ENCODE data around the gene XXYLT1.
A peak's percentile ranks its signal among the peaks of the same experiment; 100 is the strongest.

XXYLT1 gene

DNA sequence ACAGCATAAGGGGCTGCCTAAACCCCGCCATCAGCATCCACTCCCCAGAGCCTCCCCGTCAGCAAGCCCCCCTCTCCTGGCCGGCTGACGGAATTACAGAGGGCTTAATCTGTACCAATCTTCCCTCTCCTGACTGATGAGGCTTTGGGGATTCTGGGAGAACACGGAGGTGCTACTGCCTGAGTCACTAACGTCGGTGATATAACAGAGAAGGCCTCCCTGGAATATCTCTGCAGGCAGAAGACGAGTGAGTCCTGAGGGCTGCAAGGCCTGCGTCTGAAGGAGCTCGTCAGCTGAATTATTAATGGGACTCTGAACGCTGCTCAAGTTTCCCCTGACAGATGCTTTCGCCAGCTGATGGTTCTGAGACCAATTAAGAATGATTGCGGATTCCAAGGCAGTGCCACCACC is 147.7 kb downstream of the XXYLT1 start:
- DNase-seq (ENCODE audit: extremely low read depth, low read depth), result no peak
- H3K4me3 ChIP-seq (replicated peaks; ENCODE audit: low read depth, low read length), result no peak overlapping the region
- TF ChIP-seq, protein P1, sequence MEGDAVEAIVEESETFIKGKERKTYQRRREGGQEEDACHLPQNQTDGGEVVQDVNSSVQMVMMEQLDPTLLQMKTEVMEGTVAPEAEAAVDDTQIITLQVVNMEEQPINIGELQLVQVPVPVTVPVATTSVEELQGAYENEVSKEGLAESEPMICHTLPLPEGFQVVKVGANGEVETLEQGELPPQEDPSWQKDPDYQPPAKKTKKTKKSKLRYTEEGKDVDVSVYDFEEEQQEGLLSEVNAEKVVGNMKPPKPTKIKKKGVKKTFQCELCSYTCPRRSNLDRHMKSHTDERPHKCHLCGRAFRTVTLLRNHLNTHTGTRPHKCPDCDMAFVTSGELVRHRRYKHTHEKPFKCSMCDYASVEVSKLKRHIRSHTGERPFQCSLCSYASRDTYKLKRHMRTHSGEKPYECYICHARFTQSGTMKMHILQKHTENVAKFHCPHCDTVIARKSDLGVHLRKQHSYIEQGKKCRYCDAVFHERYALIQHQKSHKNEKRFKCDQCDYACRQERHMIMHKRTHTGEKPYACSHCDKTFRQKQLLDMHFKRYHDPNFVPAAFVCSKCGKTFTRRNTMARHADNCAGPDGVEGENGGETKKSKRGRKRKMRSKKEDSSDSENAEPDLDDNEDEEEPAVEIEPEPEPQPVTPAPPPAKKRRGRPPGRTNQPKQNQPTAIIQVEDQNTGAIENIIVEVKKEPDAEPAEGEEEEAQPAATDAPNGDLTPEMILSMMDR (IDR thresholded peaks at IDR 0.05; ENCODE audit: low read depth, low read length, missing control alignments), result peak; percentile 23

DNA sequence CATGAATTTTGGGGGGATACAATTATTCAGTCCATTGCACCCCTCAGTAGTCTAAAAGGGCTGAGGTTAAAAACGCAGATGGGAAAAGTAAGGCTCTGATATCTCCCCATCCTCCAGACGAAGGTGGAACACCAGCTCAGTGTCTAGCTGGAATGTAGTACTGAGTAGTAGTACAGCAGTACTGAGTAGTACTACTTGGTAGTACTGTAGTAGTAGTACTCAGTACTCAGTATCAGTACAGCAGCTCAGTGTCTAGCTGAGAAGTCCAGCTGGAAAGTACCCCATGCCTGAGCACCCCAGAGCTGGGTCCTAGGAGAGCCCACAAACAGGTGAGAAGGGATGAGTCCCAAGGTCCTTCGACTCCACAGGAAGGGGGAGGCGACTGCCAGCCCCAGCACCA is 148.7 kb downstream of the XXYLT1 start:
- DNase-seq (ENCODE audit: extremely low read depth, low read depth), result no peak
- H3K4me3 ChIP-seq (replicated peaks; ENCODE audit: low read depth, low read length), result no peak overlapping the region
- TF ChIP-seq, protein P1 (IDR thresholded peaks at IDR 0.05; ENCODE audit: low read depth, low read length, missing control alignments), result no peak

DNA sequence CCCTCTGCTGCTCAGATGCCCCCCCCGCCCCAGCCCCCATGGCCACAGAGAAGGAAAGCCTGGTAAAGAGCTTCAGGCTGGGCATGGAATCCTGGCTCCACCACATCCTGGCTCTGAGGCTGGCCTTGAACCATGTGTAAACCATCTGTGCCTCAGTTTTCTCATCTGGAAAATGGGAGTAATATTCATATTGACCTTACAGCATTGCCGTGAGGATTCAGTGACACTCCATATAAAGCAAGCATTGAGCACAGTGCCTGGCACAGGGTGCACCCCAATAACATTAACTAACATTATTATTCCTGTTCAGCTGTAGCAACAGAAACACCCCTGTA is 150.7 kb downstream of the XXYLT1 start:
- TF ChIP-seq, protein P1 (IDR thresholded peaks at IDR 0.05; ENCODE audit: low read depth, low read length, missing control alignments), result no peak
- no peak overlapping the region for H3K4me3 ChIP-seq (replicated peaks; ENCODE audit: low read depth, low read length)
- DNase-seq (ENCODE audit: extremely low read depth, low read depth), result no peak

DNA sequence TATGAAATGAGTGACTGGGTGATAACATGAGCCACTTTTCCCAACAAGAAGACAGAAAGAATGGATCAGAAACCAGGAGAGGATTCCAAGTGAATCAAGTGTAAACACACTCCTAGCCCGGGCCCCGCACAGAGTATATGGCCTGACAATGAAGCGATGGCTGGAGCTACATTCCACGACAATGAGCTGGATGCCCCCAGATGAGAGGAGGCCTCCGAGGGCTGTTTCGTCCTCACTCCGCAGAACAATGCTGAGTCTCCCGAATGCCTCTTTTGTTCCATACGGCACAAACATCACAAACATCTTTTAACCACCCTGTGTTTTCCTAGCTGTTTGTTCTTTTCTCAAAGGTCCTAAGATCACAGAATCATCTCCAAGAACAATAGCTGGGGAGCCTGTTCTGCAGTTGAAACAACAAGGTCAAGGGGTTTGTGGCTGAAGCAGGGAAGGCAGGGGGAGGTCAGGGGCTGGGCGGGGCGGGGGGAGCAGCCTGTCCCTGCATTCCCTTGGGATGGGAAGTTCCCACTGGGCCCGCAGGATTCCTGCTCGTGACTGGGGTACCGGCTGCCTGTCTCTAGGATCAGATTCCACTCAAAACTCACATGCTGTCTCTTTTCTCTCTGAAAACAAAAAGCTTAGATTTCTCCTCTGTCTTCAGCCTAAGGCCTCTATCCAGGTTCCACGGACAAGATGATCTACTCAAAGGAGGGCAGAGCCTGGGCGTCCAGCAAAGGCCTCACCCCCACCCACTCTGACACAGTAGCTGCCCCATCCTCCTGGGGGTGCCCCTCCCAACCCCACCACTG is 151.3 kb downstream of the XXYLT1 start:
- no peak overlapping the region for H3K4me3 ChIP-seq (replicated peaks; ENCODE audit: low read depth, low read length)
- DNase-seq (ENCODE audit: extremely low read depth, low read depth), result peak; percentile 60

DNA sequence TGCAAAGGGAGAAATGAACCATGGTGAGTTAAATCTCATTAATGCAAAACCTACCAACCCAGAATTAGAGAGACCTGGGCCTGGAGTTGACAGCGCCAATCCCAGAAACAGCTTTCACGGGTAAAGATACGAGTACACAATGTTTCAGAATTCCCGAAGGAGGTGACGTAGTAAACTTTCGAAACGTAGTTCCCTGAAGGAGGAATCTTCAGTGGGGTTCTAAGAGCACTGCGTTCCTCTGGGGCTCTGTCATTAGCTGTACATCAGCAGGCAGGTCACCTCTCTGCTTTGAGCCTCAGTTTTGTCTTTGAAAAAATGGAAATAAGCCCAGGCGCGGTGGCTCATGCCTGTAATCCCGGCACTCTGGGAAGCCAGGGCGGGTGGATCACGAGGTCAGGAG is 152.3 kb downstream of the XXYLT1 start:
- TF ChIP-seq, protein P1 (IDR thresholded peaks at IDR 0.05; ENCODE audit: low read depth, low read length, missing control alignments), result no peak
- no peak for DNase-seq (ENCODE audit: extremely low read depth, low read depth)
- H3K4me3 ChIP-seq (replicated peaks; ENCODE audit: low read depth, low read length), result no peak overlapping the region

More for the DNA sequence above, 151.3 kb downstream of the XXYLT1 start:
- TF ChIP-seq, protein P1 (IDR thresholded peaks at IDR 0.05; ENCODE audit: low read depth, low read length, missing control alignments), result no peak

DNA sequence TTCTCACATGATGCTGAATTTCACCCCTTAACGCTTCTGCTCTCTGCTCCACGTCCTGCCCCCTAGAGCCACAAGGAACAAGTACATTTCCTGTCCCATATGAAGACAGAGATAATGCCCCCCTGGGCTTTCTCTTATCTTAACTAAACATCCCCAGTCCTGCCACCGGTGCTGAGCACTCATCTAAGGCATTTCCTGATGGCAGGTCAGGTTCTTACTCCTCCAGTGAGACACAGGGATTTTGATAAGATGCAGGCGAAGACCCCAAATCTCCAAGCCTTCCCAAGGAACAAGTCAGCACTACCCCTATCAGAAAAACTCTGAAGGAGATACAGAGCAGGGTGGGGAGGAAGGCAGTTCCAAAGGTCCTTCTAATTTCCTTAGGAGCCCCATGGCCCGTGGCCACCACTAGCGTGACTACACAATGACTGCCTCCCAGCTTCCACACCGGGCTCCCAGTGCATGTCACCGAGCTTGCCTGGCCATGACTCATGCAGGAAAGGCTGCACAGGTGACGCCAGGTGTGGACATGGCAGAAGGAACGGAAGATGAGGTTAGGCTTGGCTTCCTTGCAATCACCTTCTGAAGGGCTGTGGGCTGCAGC is 152.9 kb downstream of the XXYLT1 start:
- DNase-seq (ENCODE audit: extremely low read depth, low read depth), result no peak
- TF ChIP-seq, protein P1 (IDR thresholded peaks at IDR 0.05; ENCODE audit: low read depth, low read length, missing control alignments), result peak; percentile 2
- H3K4me3 ChIP-seq (replicated peaks; ENCODE audit: low read depth, low read length), result no peak overlapping the region

Measured in HFF-Myc (cell line).